Lung (tissue), 12 donors: ENCODE data around the gene FAM50B. TPM values are rescaled to one million over a fixed set of nuclear protein-coding genes. Genes with fewer than 3 reads are reported as not detected.
"Not testable (repeated sequence)": the region's sequence is repeated elsewhere in the genome, so short reads cannot be mapped to it uniquely, and the experiment has no call there.

Source experiments
- ATAC-seq: fragments of 200-7000 bp; cut with Tn5 transposase; one replicate; pipeline ENCODE4 v1.9.1; 2020; ENCODE audit warnings: moderate number of reproducible peaks; ENCODE audit not compliant: insufficient read depth, low FRiP score
- DNase-seq, 3 donors: peaks; one replicate each; pipeline ENCODE4 v3.0.0-alpha.2; 2013 to 2017
- H3K27ac ChIP-seq, 2 donors: one replicate each; pipeline ENCODE4 v1.5.1; 2013; ENCODE audit warnings: mild to moderate bottlenecking in 2 of 2, moderate library complexity in 2 of 2, control low read depth in 1 of 2, inconsistent platforms in 1 of 2, low read depth in 1 of 2, low read length in 1 of 2
- H3K27me3 ChIP-seq, 3 donors: one replicate each; pipeline ENCODE4 v1.5.1; 2013; ENCODE audit warnings: low read length in 2 of 3; ENCODE audit not compliant: control insufficient read depth in 3 of 3, insufficient read depth in 3 of 3
- H3K36me3 ChIP-seq, 4 donors: one replicate each; pipeline ENCODE4 v1.5.1; 2013; ENCODE audit warnings: low read length in 4 of 4, mild to moderate bottlenecking in 1 of 4, moderate library complexity in 1 of 4; ENCODE audit not compliant: control insufficient read depth in 4 of 4, insufficient read depth in 4 of 4
- H3K4me1 ChIP-seq, 5 donors: one replicate each; pipeline ENCODE4 v1.5.1; 2013; ENCODE audit warnings: low read length in 5 of 5, mild to moderate bottlenecking in 2 of 5, moderate library complexity in 1 of 5; ENCODE audit not compliant: control insufficient read depth in 5 of 5, insufficient read depth in 5 of 5
- H3K4me3 ChIP-seq: one replicate; pipeline ENCODE4 v1.5.1; 2013; ENCODE audit warnings: mild to moderate bottlenecking, control low read depth, moderate library complexity
- H3K9ac ChIP-seq, 2 donors: one replicate each; pipeline ENCODE4 v1.5.1; 2013; ENCODE audit warnings: low read length in 2 of 2, control low read depth in 1 of 2; ENCODE audit not compliant: insufficient read depth in 1 of 2
- H3K9me3 ChIP-seq, 4 donors: one replicate each; pipeline ENCODE4 v1.5.1; 2013; ENCODE audit warnings: low read length in 3 of 4, mild to moderate bottlenecking in 1 of 4, moderate library complexity in 1 of 4; ENCODE audit not compliant: control insufficient read depth in 4 of 4, insufficient read depth in 3 of 4
- CTCF ChIP-seq: IDR thresholded peaks from 2 replicates; pipeline ENCODE4 v1.5.1; 2012; ENCODE audit warnings: mild to moderate bottlenecking; ENCODE audit errors: control extremely low read depth, extremely low read depth
- WGBS, 2 donors: extraction: QIAGEN DNeasy Blood & Tissue Kit; methylation state at CpG; one replicate each; pipeline ENCODE4 v1.1.7; 2013; 5-methylcytosine and 5-hydroxymethylcytosine counted together
- polyA plus RNA-seq, 2 donors: library from polyadenylated mRNA; stranded (reverse); fragments of 200-250 nt; gene quantifications; one replicate each; pipeline ENCODE4 v1.2.1, GENCODE V29; 2013
- total RNA-seq, 2 donors: library from RNA; depleted of rRNA in 1 of 2; stranded (reverse); fragments of >200 nt in 1 of 2; gene quantifications; one replicate each; pipeline ENCODE4 v1.2.1, GENCODE V29; 2014 to 2021
- donor health status: control.
- donor health status: control.
- donor health status: Bipolar disorder and iron deficiency.
- donor health status: healthy.
- donor health status: DM: yes; HTN: yes; CAD: no.

FAM50B gene
- total and polyA plus RNA-seq, 4 donors = 7.1 to 15.8 (median 11.3) TPM

GRCh38 chr6:3862038-3862437 is 12.9 kb downstream of the FAM50B start:
- peaks cover 0 to 2% (median 0%) of the 10 kb centered on the region in 4 donors for H3K9me3 ChIP-seq
- no peak for DNase-seq
- WGBS, 2 donors = 73 to 79% methylated on average over 3 of the region's 3 CpGs
- no peak overlapping the region for H3K9ac ChIP-seq
- no peaks in the 10 kb centered on the region for H3K36me3 ChIP-seq
- ATAC-seq = no peak
- no peak overlapping the region for H3K4me3 ChIP-seq
- no peaks in the 10 kb centered on the region for H3K4me1 ChIP-seq
- TF ChIP-seq CTCF = no peak
- H3K27me3 ChIP-seq = no peaks in the 10 kb centered on the region
- H3K27ac ChIP-seq = no peak overlapping the region

GRCh38 chr6:3863322-3863721 is 14.1 kb downstream of the FAM50B start:
- not testable (repeated sequence) for H3K4me3 ChIP-seq, DNase-seq, H3K27me3 ChIP-seq, H3K36me3 ChIP-seq, H3K9me3 ChIP-seq, ATAC-seq, H3K9ac ChIP-seq, H3K4me1 ChIP-seq, H3K27ac ChIP-seq
- 71 to 78% methylated on average over 2 to 4 of the region's 5 CpGs for WGBS, 2 donors

- Histone ChIP-seq H3K4me3 (no peak overlapping the region), H3K27me3 (no peaks in the 10 kb centered on the region), H3K36me3 (no peaks in the 10 kb centered on the region), H3K4me1 (no peaks in the 10 kb centered on the region), H3K9ac (no peak overlapping the region), H3K27ac (no peak overlapping the region), H3K9me3 (peaks cover 0 to 2% (median 0%) of the 10 kb centered on the region in 4 donors)
- WGBS, 2 donors = 96 to 98% methylated on average over 3 of the region's 3 CpGs
- ATAC-seq = no peak
- no peak for DNase-seq
- no peak for TF ChIP-seq CTCF
Measured at GRCh38 chr6:3865463-3865862, 16.3 kb downstream of the FAM50B start.

- ATAC-seq (no peak), DNase-seq (peak in 2 of 3 donors; percentile 20 to 65)
- no peak overlapping the region for H3K9ac ChIP-seq
- WGBS, 2 donors = 85% methylated on average over 10 of the region's 10 CpGs
- no peak overlapping the region for H3K27ac ChIP-seq
- no peak for TF ChIP-seq CTCF
- H3K4me1 ChIP-seq = no peaks in the 10 kb centered on the region
- no peaks in the 10 kb centered on the region for H3K36me3 ChIP-seq
- H3K27me3 ChIP-seq = no peaks in the 10 kb centered on the region
- peaks cover 0 to 2% (median 0%) of the 10 kb centered on the region in 4 donors for H3K9me3 ChIP-seq
- no peak overlapping the region for H3K4me3 ChIP-seq
Measured at GRCh38 chr6:3867641-3868502, 18.7 kb downstream of the FAM50B start.
